Measurements from ENCODE around the gene PPM1N.

The PPM1N gene

GRCh38 chr19:45460807-45461347, 37.4 kb upstream of the PPM1N start:
- H3K36me3 ChIP-seq (ENCODE audit: control insufficient read depth, insufficient read depth, low read length), result no peaks in the 10 kb centered on the region
- H3K27me3 ChIP-seq (ENCODE audit: control insufficient read depth, insufficient read depth, low read length), result no peaks in the 10 kb centered on the region
- no peak overlapping the region for H2AFZ ChIP-seq
- H3K4me2 ChIP-seq (ENCODE audit: low read length), result no peak overlapping the region
- H3K4me3 ChIP-seq (ENCODE audit: low read depth, low read length), result no peak overlapping the region
- H3K4me1 ChIP-seq, result peaks cover 6% of the 10 kb centered on the region
- H3K27ac ChIP-seq, result no peak overlapping the region
- H3K9me3 ChIP-seq (ENCODE audit: control insufficient read depth, low read length), result no peaks in the 10 kb centered on the region
- no peak for TF ChIP-seq CTCF (IDR thresholded peaks at IDR 0.05)
- H3K9ac ChIP-seq, result no peak overlapping the region
- no peaks in the 10 kb centered on the region for H3K79me2 ChIP-seq

- H3K4me2 ChIP-seq (ENCODE audit: low read length), result no peak overlapping the region
- no peaks in the 10 kb centered on the region for H3K4me1 ChIP-seq
- H3K27me3 ChIP-seq (ENCODE audit: control insufficient read depth, insufficient read depth, low read length), result no peaks in the 10 kb centered on the region
- H3K9ac ChIP-seq, result no peak overlapping the region
- no peaks in the 10 kb centered on the region for H3K79me2 ChIP-seq
- H3K27ac ChIP-seq, result no peak overlapping the region
- H3K4me3 ChIP-seq (ENCODE audit: low read depth, low read length), result no peak overlapping the region
- no peak for TF ChIP-seq CTCF (IDR thresholded peaks at IDR 0.05)
- no peak overlapping the region for H2AFZ ChIP-seq
- no peaks in the 10 kb centered on the region for H3K9me3 ChIP-seq (ENCODE audit: control insufficient read depth, low read length)
- H3K36me3 ChIP-seq (ENCODE audit: control insufficient read depth, insufficient read depth, low read length), result no peaks in the 10 kb centered on the region
Measured at GRCh38 chr19:45462174-45462573, 36.1 kb upstream of the PPM1N start.

- Histone ChIP-seq H3K4me2 (ENCODE audit: low read length) (no peak overlapping the region), H3K4me1 (peaks cover 3% of the 10 kb centered on the region), H3K79me2 (no peaks in the 10 kb centered on the region)
Measured at GRCh38 chr19:45463241-45463640, 35.0 kb upstream of the PPM1N start.

GRCh38 chr19:45464274-45464673, 34.0 kb upstream of the PPM1N start:
- H3K36me3 ChIP-seq (ENCODE audit: control insufficient read depth, insufficient read depth, low read length), result no peaks in the 10 kb centered on the region
- H3K27me3 ChIP-seq (ENCODE audit: control insufficient read depth, insufficient read depth, low read length), result no peaks in the 10 kb centered on the region
- no peak overlapping the region for H3K27ac ChIP-seq
- no peaks in the 10 kb centered on the region for H3K9me3 ChIP-seq (ENCODE audit: control insufficient read depth, low read length)
- H2AFZ ChIP-seq, result no peak overlapping the region
- H3K79me2 ChIP-seq, result no peaks in the 10 kb centered on the region
- TF ChIP-seq CTCF (IDR thresholded peaks at IDR 0.05), result no peak
- no peak overlapping the region for H3K9ac ChIP-seq
- H3K4me1 ChIP-seq, result peaks cover 7% of the 10 kb centered on the region
- H3K4me2 ChIP-seq (ENCODE audit: low read length), result no peak overlapping the region
- H3K4me3 ChIP-seq (ENCODE audit: low read depth, low read length), result no peak overlapping the region

More at GRCh38 chr19:45463241-45463640, 35.0 kb upstream of the PPM1N start:
- TF ChIP-seq CTCF (IDR thresholded peaks at IDR 0.05), result no peak
- H3K4me3 ChIP-seq (ENCODE audit: low read depth, low read length), result no peak overlapping the region
- H3K27ac ChIP-seq, result no peak overlapping the region
- H2AFZ ChIP-seq, result no peak overlapping the region
- H3K27me3 ChIP-seq (ENCODE audit: control insufficient read depth, insufficient read depth, low read length), result no peaks in the 10 kb centered on the region
- no peak overlapping the region for H3K9ac ChIP-seq
- no peaks in the 10 kb centered on the region for H3K36me3 ChIP-seq (ENCODE audit: control insufficient read depth, insufficient read depth, low read length)
- H3K9me3 ChIP-seq (ENCODE audit: control insufficient read depth, low read length), result no peaks in the 10 kb centered on the region

GRCh38 chr19:45464852-45465441, 33.3 kb upstream of the PPM1N start:
- no peak overlapping the region for H3K27ac ChIP-seq
- H3K27me3 ChIP-seq (ENCODE audit: control insufficient read depth, insufficient read depth, low read length), result no peaks in the 10 kb centered on the region
- H3K4me1 ChIP-seq, result peaks cover 10% of the 10 kb centered on the region
- H3K4me2 ChIP-seq (ENCODE audit: low read length), result no peak overlapping the region
- H2AFZ ChIP-seq, result no peak overlapping the region
- H3K36me3 ChIP-seq (ENCODE audit: control insufficient read depth, insufficient read depth, low read length), result no peaks in the 10 kb centered on the region
- H3K4me3 ChIP-seq (ENCODE audit: low read depth, low read length), result no peak overlapping the region
- no peak overlapping the region for H3K9ac ChIP-seq
- H3K9me3 ChIP-seq (ENCODE audit: control insufficient read depth, low read length), result no peaks in the 10 kb centered on the region
- no peaks in the 10 kb centered on the region for H3K79me2 ChIP-seq
- no peak for TF ChIP-seq CTCF (IDR thresholded peaks at IDR 0.05)

All from parathyroid adenoma (tissue), 2 donors.